H9 (cell line): Measurements from ENCODE around the gene UBL4A. TPM values are rescaled to one million over a fixed set of nuclear protein-coding genes. Genes with fewer than 3 reads are reported as not detected.

Experiments
- DNase-seq: peaks from one replicate; pipeline ENCODE4 v3.0.0-alpha.2; 2017
- H2AFZ ChIP-seq: one replicate; pipeline ENCODE4 v1.6.1; 2013; ENCODE audit warnings: mild to moderate bottlenecking, low read length, control low read depth, moderate library complexity
- H2AK5ac ChIP-seq: 2 replicates; pipeline ENCODE4 v1.6.1; 2013; ENCODE audit warnings: low read length, control low read depth, mixed read lengths; ENCODE audit not compliant: insufficient read length
- H2BK120ac ChIP-seq: one replicate; pipeline ENCODE4 v1.6.1; 2013; ENCODE audit warnings: low read depth, mild to moderate bottlenecking, low read length, control low read depth, inconsistent platforms; ENCODE audit not compliant: poor library complexity, severe bottlenecking
- H2BK12ac ChIP-seq: 2 replicates; pipeline ENCODE4 v1.6.1; 2013; ENCODE audit warnings: low read length, control low read depth, mixed read lengths, low read depth; ENCODE audit not compliant: insufficient read length
- H2BK15ac ChIP-seq: 2 replicates; pipeline ENCODE4 v1.6.1; 2013; ENCODE audit warnings: low read depth, low read length, control low read depth
- H2BK20ac ChIP-seq: one replicate; pipeline ENCODE4 v1.6.1; 2013; ENCODE audit warnings: low read depth, mild to moderate bottlenecking, low read length, control low read depth, inconsistent platforms; ENCODE audit not compliant: poor library complexity, severe bottlenecking
- H2BK5ac ChIP-seq: 2 replicates; pipeline ENCODE4 v1.6.1; 2013; ENCODE audit warnings: low read length, control low read depth, mixed read lengths; ENCODE audit not compliant: insufficient read length
- H3K14ac ChIP-seq: 2 replicates; pipeline ENCODE4 v1.6.1; 2013; ENCODE audit warnings: low read length, control low read depth; ENCODE audit not compliant: insufficient read depth
- H3K18ac ChIP-seq: 2 replicates; pipeline ENCODE4 v1.6.1; 2013; ENCODE audit warnings: low read depth, mild to moderate bottlenecking, mixed read lengths, low read length, control low read depth; ENCODE audit not compliant: insufficient read length
- H3K23ac ChIP-seq: 2 replicates; pipeline ENCODE4 v1.6.1; 2013; ENCODE audit warnings: low read length, control low read depth, mixed read lengths, low read depth; ENCODE audit not compliant: insufficient read length
- H3K23me2 ChIP-seq: 2 replicates; pipeline ENCODE4 v1.6.1; 2013; ENCODE audit warnings: low read depth, mild to moderate bottlenecking, mixed read lengths, low read length, control low read depth; ENCODE audit not compliant: insufficient read length, poor library complexity, severe bottlenecking
- H3K27ac ChIP-seq: 2 replicates; pipeline ENCODE4 v1.5.1; 2013; ENCODE audit warnings: low read length, control low read depth, mixed read lengths, low read depth; ENCODE audit not compliant: insufficient read length
- H3K27me3 ChIP-seq: 2 replicates; pipeline ENCODE4 v1.6.1; 2013; ENCODE audit warnings: low read length, control low read depth, inconsistent platforms; ENCODE audit not compliant: insufficient read depth
- H3K4ac ChIP-seq: 2 replicates; pipeline ENCODE4 v1.6.1; 2013; ENCODE audit warnings: low read depth, mild to moderate bottlenecking, control low read depth, inconsistent platforms, low read length, moderate library complexity
- H3K4me1 ChIP-seq: 2 replicates; pipeline ENCODE4 v1.6.1; 2013; ENCODE audit warnings: low read length, control low read depth, inconsistent platforms; ENCODE audit not compliant: insufficient read depth
- H3K4me2 ChIP-seq: 2 replicates; pipeline ENCODE4 v1.6.1; 2013; ENCODE audit warnings: low read length, control low read depth, mixed read lengths; ENCODE audit not compliant: insufficient read length, insufficient read depth
- H3K56ac ChIP-seq: 2 replicates; pipeline ENCODE4 v1.6.1; 2013; ENCODE audit warnings: low read depth, mild to moderate bottlenecking, mixed read lengths, low read length, control low read depth; ENCODE audit not compliant: insufficient read length
- H3K79me1 ChIP-seq: 2 replicates; pipeline ENCODE4 v1.6.1; 2013; ENCODE audit warnings: low read depth, mild to moderate bottlenecking, moderate library complexity, low read length, control low read depth, inconsistent platforms; ENCODE audit not compliant: insufficient read depth, poor library complexity, severe bottlenecking
- H3K79me2 ChIP-seq: 2 replicates; pipeline ENCODE4 v1.6.1; 2013; ENCODE audit warnings: low read length, control low read depth, inconsistent platforms; ENCODE audit not compliant: insufficient read depth
- H3K9ac ChIP-seq: 2 replicates; pipeline ENCODE4 v1.6.1; 2013; ENCODE audit warnings: low read length, control low read depth, mixed read lengths; ENCODE audit not compliant: insufficient read length; ENCODE audit errors: extremely low read depth
- H3K9me3 ChIP-seq: one replicate; pipeline ENCODE4 v1.6.1; 2013; ENCODE audit warnings: low read depth, low read length, inconsistent platforms; ENCODE audit not compliant: control insufficient read depth
- H3T11ph ChIP-seq: one replicate; pipeline ENCODE4 v1.6.1; 2013; ENCODE audit warnings: mild to moderate bottlenecking, low read length, control low read depth, inconsistent platforms
- H4K20me1 ChIP-seq: one replicate; pipeline ENCODE4 v1.6.1; 2013; ENCODE audit not compliant: control insufficient read depth, insufficient read length, insufficient read depth
- H4K5ac ChIP-seq: 2 replicates; pipeline ENCODE4 v1.6.1; 2013; ENCODE audit warnings: low read depth, mild to moderate bottlenecking, mixed read lengths, low read length, control low read depth; ENCODE audit not compliant: insufficient read length
- H4K8ac ChIP-seq: replicated peaks from 2 replicates; pipeline ENCODE4 v1.6.1; 2013; ENCODE audit warnings: low read length, control low read depth, mixed read lengths, low read depth; ENCODE audit not compliant: insufficient read length
- H4K91ac ChIP-seq: 2 replicates; pipeline ENCODE4 v1.6.1; 2013; ENCODE audit warnings: low read depth, mild to moderate bottlenecking, moderate library complexity, mixed read lengths, low read length, control low read depth; ENCODE audit not compliant: insufficient read length
- H3K27ac Mint-ChIP-seq, 3 experiments: 2 replicates in 2 of 3; 3 replicates in 1 of 3; pipeline ENCODE4 v1.8.0; 2020 to 2021; ENCODE audit warnings: mixed read lengths in 3 of 3, mild to moderate bottlenecking in 1 of 3, moderate library complexity in 1 of 3
- H3K27me3 Mint-ChIP-seq: 2 replicates; pipeline ENCODE4 v1.8.0; 2021; ENCODE audit warnings: low read depth, mild to moderate bottlenecking, moderate library complexity, mixed read lengths
- H3K36me3 Mint-ChIP-seq, 3 experiments: 2 replicates in 2 of 3; 3 replicates in 1 of 3; pipeline ENCODE4 v1.8.0; 2020 to 2021; ENCODE audit warnings: low read depth in 3 of 3, mixed read lengths in 3 of 3; ENCODE audit not compliant: insufficient read depth in 1 of 3
- H3K4me1 Mint-ChIP-seq, 2 experiments: 2 replicates each; pipeline ENCODE4 v1.8.0; 2020; ENCODE audit warnings: mixed read lengths in 2 of 2
- H3K4me3 Mint-ChIP-seq, 2 experiments: 2 replicates in 1 of 2; 3 replicates in 1 of 2; pipeline ENCODE4 v1.8.0; 2020 to 2021; ENCODE audit warnings: mild to moderate bottlenecking in 2 of 2, mixed read lengths in 2 of 2, moderate library complexity in 1 of 2
- H3K9me3 Mint-ChIP-seq, 2 experiments: 2 replicates in 1 of 2; 3 replicates in 1 of 2; pipeline ENCODE4 v1.8.0; 2020; ENCODE audit warnings: mild to moderate bottlenecking in 2 of 2, mixed read lengths in 2 of 2, moderate library complexity in 1 of 2
- CTCF ChIP-seq: fragments of 200-600 bp; sonication (generic); conservative IDR thresholded peaks from 3 replicates; pipeline ENCODE4 v1.8.0; 2021; ENCODE audit warnings: antibody characterized with exemption, mild to moderate bottlenecking
- WGBS: extraction: QIAGEN DNeasy Blood & Tissue Kit; methylation state at CpG from one replicate; pipeline ENCODE4 v1.1.7; 2013; ENCODE audit warnings: missing lambda C conversion rate, low lambda C conversion rate, mixed read lengths; ENCODE audit not compliant: insufficient read length; ENCODE audit errors: extremely low coverage; 5-methylcytosine and 5-hydroxymethylcytosine counted together
- total RNA-seq: library from RNA; stranded (reverse); gene quantifications from 2 replicates; pipeline ENCODE4 v1.2.1, GENCODE V29; 2021

The UBL4A gene
- total RNA-seq, 1 experiment from 2014 or later = 30.9 TPM

GRCh38 chrX:154519389-154519788, 33.0 kb upstream of the UBL4A start:
- H2AK5ac ChIP-seq = no peak overlapping the region

More at GRCh38 chrX:154519389-154519788, 33.0 kb upstream of the UBL4A start:
- H3K36me3 Mint-ChIP-seq = no peaks in the 10 kb centered on the region; a peak in 2 of 7 replicates
- Histone ChIP-seq H3K4ac (no peak overlapping the region), H4K20me1 (no peaks in the 10 kb centered on the region), H2BK20ac (no peak overlapping the region), H3K9me3 (peaks cover 12% of the 10 kb centered on the region), H3K9ac (no peak overlapping the region), H3K79me1 (no peaks in the 10 kb centered on the region), H3K23ac (no peak overlapping the region), H3K4me1 (no peaks in the 10 kb centered on the region), H3K56ac (no peak overlapping the region), H3K23me2 (peaks cover 15% of the 10 kb centered on the region), H2BK5ac (no peak overlapping the region), H2AFZ (no peak overlapping the region), H2BK15ac (no peak overlapping the region), H3K18ac (no peak overlapping the region), H3K4me2 (no peak overlapping the region), H4K91ac (no peak overlapping the region), H4K8ac (no peak overlapping the region), H3K27ac (no peak overlapping the region), H2BK120ac (no peak overlapping the region), H3K14ac (no peak overlapping the region), H2BK12ac (no peak overlapping the region), H3K79me2 (no peaks in the 10 kb centered on the region), H3K27me3 (no peaks in the 10 kb centered on the region; the same call in 1 of the 2 replicates), H4K5ac (no peak overlapping the region), H3T11ph (no peak overlapping the region)
- peaks cover 14 to 17% of the 10 kb centered on the region in 2 experiments for H3K4me1 Mint-ChIP-seq
- H3K27me3 Mint-ChIP-seq = peaks cover 42% of the 10 kb centered on the region
- no peak overlapping the region for H3K4me3 Mint-ChIP-seq
- DNase-seq = no peak
- TF ChIP-seq CTCF = no peak
- H3K9me3 Mint-ChIP-seq = peaks cover 53% of the 10 kb centered on the region in 2 experiments
- no CpG with 5 or more reads among the region's 8 CpGs for WGBS
- no peak overlapping the region for H3K27ac Mint-ChIP-seq
